ENCODE results near the gene P4HB.

P4HB gene

GRCh38 chr17:81805707-81806460 is 54.5 kb downstream of the P4HB start:
- TF ChIP-seq GATA1 (IDR thresholded peaks at IDR 0.05; ENCODE audit: low read depth, low read length), result no peak
- no peak for TF ChIP-seq POLR2A (IDR thresholded peaks at IDR 0.05; ENCODE audit: low read length)
- no peak for DNase-seq

DNA sequence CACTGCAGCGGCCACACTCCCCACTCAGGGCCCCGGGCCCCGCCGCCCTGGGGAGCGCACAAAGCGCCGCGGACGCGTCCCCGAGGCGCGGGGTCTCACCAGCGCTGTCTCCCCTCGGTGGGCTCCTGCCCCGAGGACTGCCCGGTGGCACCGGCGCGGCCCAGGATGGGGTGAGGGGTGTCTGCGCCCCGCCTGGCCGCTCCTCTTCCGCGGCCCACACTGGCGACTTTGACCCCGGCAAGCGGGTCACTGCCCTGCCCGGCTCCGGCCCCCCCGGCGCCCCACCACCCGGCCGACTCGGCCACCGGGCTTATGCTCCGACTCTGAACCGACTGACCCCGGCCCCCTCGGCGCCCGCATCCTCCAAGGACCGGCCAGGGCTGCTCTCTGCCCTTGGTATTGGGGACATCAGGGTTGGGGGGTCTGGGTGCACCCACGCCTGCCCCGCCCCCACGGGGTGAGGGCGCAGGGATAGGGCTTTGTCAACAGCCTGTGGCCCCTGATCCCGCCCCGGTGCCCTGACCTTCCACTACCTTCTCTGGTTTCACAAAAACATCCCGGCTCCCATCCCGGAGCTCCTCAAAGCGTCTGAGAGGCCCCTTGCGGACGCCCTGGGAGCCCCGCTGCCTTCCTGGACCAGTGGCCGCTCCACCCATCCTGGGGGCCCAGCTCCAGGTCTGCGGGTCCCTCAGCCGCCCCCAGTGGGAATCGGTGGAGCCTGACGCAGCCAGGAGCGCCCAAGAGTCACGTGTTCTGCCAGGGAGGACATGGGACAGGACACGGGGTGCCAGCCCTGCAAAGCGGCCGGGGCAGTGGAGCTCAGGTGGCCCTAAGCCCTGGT is 55.6 kb downstream of the P4HB start:
- DNase-seq, result no peak
- no peak for TF ChIP-seq GATA1 (IDR thresholded peaks at IDR 0.05; ENCODE audit: low read depth, low read length)
- no peak for TF ChIP-seq POLR2A (IDR thresholded peaks at IDR 0.05; ENCODE audit: low read length)

GRCh38 chr17:81803728-81804558 is 56.4 kb downstream of the P4HB start, which contains the start of gene GCGR:
GCGR (plus strand) TSS chr17:81804150; CDS start chr17:81809019, 4,869 bp downstream.
- DNase-seq, result no peak
- TF ChIP-seq GATA1 (IDR thresholded peaks at IDR 0.05; ENCODE audit: low read depth, low read length) (no peak), POLR2A (IDR thresholded peaks at IDR 0.05; ENCODE audit: low read length) (no peak)

GRCh38 chr17:81802856-81803643 is 57.3 kb downstream of the P4HB start:
- DNase-seq, result no peak
- TF ChIP-seq GATA1 (IDR thresholded peaks at IDR 0.05; ENCODE audit: low read depth, low read length) (no peak), POLR2A (IDR thresholded peaks at IDR 0.05; ENCODE audit: low read length) (no peak)

- no peak for DNase-seq
- TF ChIP-seq POLR2A (IDR thresholded peaks at IDR 0.05; ENCODE audit: low read length) (no peak), GATA1 (IDR thresholded peaks at IDR 0.05; ENCODE audit: low read depth, low read length) (no peak)
Measured at GRCh38 chr17:81802048-81802758, 58.1 kb downstream of the P4HB start.

GRCh38 chr17:81801327-81801726 is 59.0 kb downstream of the P4HB start:
- no peak for DNase-seq
- TF ChIP-seq POLR2A (IDR thresholded peaks at IDR 0.05; ENCODE audit: low read length) (no peak), GATA1 (IDR thresholded peaks at IDR 0.05; ENCODE audit: low read depth, low read length) (no peak)

DNA sequence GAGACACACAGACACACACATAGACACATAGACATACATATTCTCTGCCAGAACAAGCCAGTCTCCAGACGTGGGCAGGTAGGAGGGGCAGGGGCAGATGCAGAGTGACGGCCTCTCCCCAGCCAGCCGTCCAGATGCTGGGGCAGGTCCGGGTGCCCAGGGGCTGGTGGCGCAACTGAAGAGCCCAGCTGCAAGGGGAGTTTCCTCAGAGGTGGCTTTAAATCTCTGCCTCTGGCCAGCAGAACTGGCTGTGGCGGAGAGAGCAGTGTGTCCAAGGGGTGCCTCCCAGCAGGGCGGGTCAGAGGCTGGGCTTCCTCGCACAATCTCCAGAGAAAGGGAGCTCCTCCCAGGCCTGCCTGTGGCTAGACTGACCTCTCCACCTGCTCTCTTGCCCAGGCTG is 65.8 kb downstream of the P4HB start:
- no peak for DNase-seq
- TF ChIP-seq POLR2A (IDR thresholded peaks at IDR 0.05; ENCODE audit: low read length) (no peak), GATA1 (IDR thresholded peaks at IDR 0.05; ENCODE audit: low read depth, low read length) (no peak)

DNA sequence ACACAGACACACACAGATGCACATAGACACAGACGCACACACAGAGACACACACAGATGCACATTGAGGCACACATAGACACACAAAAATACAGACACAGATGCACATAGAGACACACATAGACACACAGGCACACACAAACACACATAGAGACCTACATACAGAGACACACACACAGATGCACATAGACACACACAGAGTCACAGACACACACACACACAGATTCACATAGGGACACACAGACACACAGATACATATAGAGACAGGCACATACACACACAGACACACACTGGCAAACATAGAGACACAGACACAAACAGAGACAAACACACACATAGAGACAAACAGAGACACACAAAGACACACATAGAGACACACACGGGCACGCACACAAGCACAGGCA is 66.3 kb downstream of the P4HB start:
- no peak for DNase-seq
- TF ChIP-seq GATA1 (IDR thresholded peaks at IDR 0.05; ENCODE audit: low read depth, low read length) (no peak), POLR2A (IDR thresholded peaks at IDR 0.05; ENCODE audit: low read length) (no peak)
